HCT116 (cell line): ENCODE data around the gene PCDHGA1. TPM values are rescaled to one million over a fixed set of nuclear protein-coding genes. Genes with fewer than 3 reads are reported as not detected.

Source experiments
- ATAC-seq: fragments of 200-7000 bp; cut with Tn5 transposase; 2 replicates; pipeline ENCODE4 v1.9.1; 2020; ENCODE audit warnings: mild to moderate bottlenecking, moderate library complexity
- BruUV-seq: library from RNA; stranded (reverse); fragments of 400-500 nt; replicated peaks from 2 replicates; lab custom pipeline; 2021; lab: Mats Ljungman, UMichigan
- CTCF ChIA-PET: fragments of 300-600 bp; sonication (Branson Sonifier 250); formaldehyde crosslinking; loops from one replicate; lab custom pipeline; 2021; ENCODE audit warnings: antibody characterized with exemption; lab: Charles Lee
- POLR2A ChIA-PET: fragments of 300-600, 350-600 bp; sonication (Branson Sonifier 250); formaldehyde crosslinking; loops from one replicate; lab custom pipeline; 2021; ENCODE audit warnings: antibody characterized with exemption; lab: Charles Lee
- RAD21 ChIA-PET, 2 experiments: fragments of 300-600 bp; sonication (Branson Sonifier 250); formaldehyde crosslinking; loops; one replicate each; lab custom pipeline; 2023; ENCODE audit warnings: low total read pairs in 2 of 2; ENCODE audit not compliant: uncharacterized antibody in 2 of 2, unreplicated experiment in 2 of 2, low non-redundant PET in 1 of 2; lab: Charles Lee
- DNase-seq: peaks from one replicate; pipeline ENCODE4 v3.0.0-alpha.2; 2010; ENCODE audit warnings: low read depth, low spot score
- H2AFZ ChIP-seq: fragments of 200-600 bp; shearing (Covaris generic), sonication (generic); 2 replicates; pipeline ENCODE4 v1.6.1; 2017; ENCODE audit warnings: low read depth, mixed run types, mixed read lengths, antibody characterized with exemption, low read length; ENCODE audit not compliant: poor library complexity, severe bottlenecking
- H3K27ac ChIP-seq: 2 replicates; pipeline ENCODE4 v1.5.1; 2012; ENCODE audit warnings: low read depth, low read length
- H3K27me3 ChIP-seq: fragments of 200-600 bp; sonication (generic); 2 replicates; pipeline ENCODE4 v1.6.1; 2016; ENCODE audit warnings: mixed run types, low read length, mixed read lengths; ENCODE audit not compliant: insufficient read depth
- H3K36me3 ChIP-seq, 2 experiments: fragments of 200-500 bp in 1 of 2; fragments of 200-600 bp in 1 of 2; sonication (Bioruptor generic) in 1 of 2; sonication (generic) in 1 of 2; 2 replicates each; pipeline versions ENCODE4 v1.5.1 to v1.6.1; 2014 to 2016; ENCODE audit warnings: low read length in 2 of 2, inconsistent platforms in 1 of 2, mixed read lengths in 1 of 2, mixed run types in 1 of 2; ENCODE audit not compliant: insufficient read depth in 2 of 2, control insufficient read depth in 1 of 2
- H3K4me1 ChIP-seq, 2 experiments: fragments of 200-600 bp in 1 of 2; sonication (generic) in 1 of 2; 2 replicates each; pipeline versions ENCODE4 v1.5.1 to v1.6.1; 2012 to 2017; ENCODE audit warnings: low read length in 2 of 2, inconsistent platforms in 1 of 2, mild to moderate bottlenecking in 1 of 2, mixed read lengths in 1 of 2, mixed run types in 1 of 2, moderate library complexity in 1 of 2; ENCODE audit not compliant: insufficient read depth in 2 of 2, control insufficient read depth in 1 of 2
- H3K4me2 ChIP-seq: fragments of 200-600 bp; sonication (generic); 2 replicates; pipeline ENCODE4 v1.6.1; 2017; ENCODE audit warnings: mixed run types, low read length, mixed read lengths
- H3K4me3 ChIP-seq, 2 experiments: fragments of 200-600 bp in 1 of 2; sonication (generic) in 1 of 2; replicated peaks in 1 of 2; 2 replicates each; pipeline ENCODE4 v1.5.1; 2011 to 2016; ENCODE audit warnings: low read length in 2 of 2, control low read depth in 1 of 2, low read depth in 1 of 2, mild to moderate bottlenecking in 1 of 2, mixed read lengths in 1 of 2, mixed run types in 1 of 2
- H3K79me2 ChIP-seq: fragments of 200-600 bp; sonication (generic); 2 replicates; pipeline ENCODE4 v1.6.1; 2017; ENCODE audit warnings: mild to moderate bottlenecking, mixed run types, low read length, moderate library complexity, mixed read lengths; ENCODE audit not compliant: insufficient read depth
- H3K9ac ChIP-seq: fragments of 200-600 bp; sonication (generic); 2 replicates; pipeline ENCODE4 v1.6.1; 2016; ENCODE audit warnings: low read length, mixed read lengths
- H3K9me2 ChIP-seq: fragments of 200-600 bp; sonication (generic), shearing (Covaris generic); 2 replicates; pipeline ENCODE4 v1.6.1; 2017; ENCODE audit warnings: mixed run types, mild to moderate bottlenecking, moderate library complexity; ENCODE audit not compliant: insufficient read depth
- H3K9me3 ChIP-seq, 2 experiments: fragments of 200-500 bp in 1 of 2; fragments of 200-600 bp in 1 of 2; sonication (Bioruptor generic) in 1 of 2; sonication (generic) in 1 of 2; 2 replicates each; pipeline ENCODE4 v1.6.1; 2014 to 2017; ENCODE audit warnings: low read length in 2 of 2, mixed read lengths in 2 of 2, inconsistent platforms in 1 of 2, low read depth in 1 of 2, mild to moderate bottlenecking in 1 of 2, mixed run types in 1 of 2, moderate library complexity in 1 of 2; ENCODE audit not compliant: control insufficient read depth in 1 of 2, insufficient read depth in 1 of 2
- H4K20me1 ChIP-seq: fragments of 200-600 bp; sonication (generic), shearing (Covaris generic); 2 replicates; pipeline ENCODE4 v1.6.1; 2017; ENCODE audit warnings: mixed run types, mild to moderate bottlenecking, moderate library complexity; ENCODE audit not compliant: insufficient read depth
- CBX3 ChIP-seq: IDR thresholded peaks from 2 replicates; pipeline ENCODE4 v1.6.1; 2012; ENCODE audit warnings: low read depth
- CEBPB ChIP-seq: IDR thresholded peaks from 2 replicates; pipeline ENCODE4 v1.6.1; 2012; ENCODE audit warnings: low read depth
- FOSL1 ChIP-seq: IDR thresholded peaks from 2 replicates; pipeline ENCODE4 v1.6.1; 2012; ENCODE audit warnings: low read depth
- JUND ChIP-seq: IDR thresholded peaks from 2 replicates; pipeline ENCODE4 v1.6.1; 2012
- POLR2A ChIP-seq: IDR thresholded peaks from 2 replicates; pipeline ENCODE4 v1.7.0; 2011; ENCODE audit warnings: borderline replicate concordance; ENCODE audit not compliant: insufficient read depth, insufficient read length; ENCODE audit errors: extremely low read depth
- POLR2AphosphoS5 ChIP-seq: IDR thresholded peaks from 2 replicates; pipeline ENCODE4 v1.6.1; 2011; ENCODE audit warnings: mild to moderate bottlenecking, low read depth, low read length, moderate library complexity
- RAD21 ChIP-seq: IDR thresholded peaks from 2 replicates; pipeline ENCODE4 v1.6.1; 2012; ENCODE audit warnings: low read depth, mild to moderate bottlenecking
- REST ChIP-seq: IDR thresholded peaks from 2 replicates; pipeline ENCODE4 v1.6.1; 2012; ENCODE audit warnings: low read depth
- YY1 ChIP-seq: IDR thresholded peaks from 2 replicates; pipeline ENCODE4 v1.6.1; 2011; ENCODE audit warnings: low read length, low read depth, moderate library complexity, mild to moderate bottlenecking; ENCODE audit not compliant: insufficient replicate concordance; ENCODE audit errors: extremely low read depth
- ZBTB33 ChIP-seq: IDR thresholded peaks from 2 replicates; pipeline ENCODE4 v1.6.1; 2011; ENCODE audit warnings: mild to moderate bottlenecking, low read length, moderate library complexity; ENCODE audit not compliant: insufficient replicate concordance; ENCODE audit errors: extremely low read depth
- intact Hi-C: fragments of 100-400 bp; cut with micrococcal nuclease; formaldehyde crosslinking; loops from 2 replicates; pipeline ENCODE4 v1.10.0; 2022
- total RNA-seq: library from RNA; stranded (reverse); gene quantifications from one replicate; pipeline ENCODE4 v1.2.1, GENCODE V29; 2021; ENCODE audit not compliant: unreplicated experiment

PCDHGA1 gene
- total RNA-seq, 1 experiment from 2014 or later, result 0.05 TPM

- no peak for DNase-seq
- no peak overlapping the region for H3K9ac ChIP-seq
- intact Hi-C loops, result no loop called here
- H3K36me3 ChIP-seq, result no peaks in the 10 kb centered on the region
- no peaks in the 10 kb centered on the region for H3K9me3 ChIP-seq
- TF ChIP-seq JUND, result no peak
- no peak for ATAC-seq
- POLR2A ChIA-PET, result interaction anchor here (1.1 kb wide), 1 partner anchor 15 kb away, joined by 3 read pairs; no protein-coding TSS in a partner anchor
- BruUV-seq, result no TSS peak
- RAD21 ChIA-PET, result no interaction called here
- CTCF ChIA-PET, result interaction anchor here (1.5 to 1.7 kb wide), 2 partner anchors 14 to 57 kb away, joined by 4 read pairs; no protein-coding TSS in a partner anchor
- H4K20me1 ChIP-seq, result no peaks in the 10 kb centered on the region
- H3K27me3 ChIP-seq, result no peaks in the 10 kb centered on the region
- H3K79me2 ChIP-seq, result no peaks in the 10 kb centered on the region
- no peak overlapping the region for H3K4me2 ChIP-seq
- H3K4me1 ChIP-seq, result no peaks in the 10 kb centered on the region
- H3K4me3 ChIP-seq, result no peak overlapping the region
- H3K27ac ChIP-seq, result no peak overlapping the region
- no peaks in the 10 kb centered on the region for H3K9me2 ChIP-seq
- H2AFZ ChIP-seq, result no peak overlapping the region
Observed at GRCh38 chr5:141506381-141507155, 176.3 kb downstream of the PCDHGA1 start.

- ATAC-seq (no peak), DNase-seq (no peak)
- POLR2A ChIA-PET, result interaction anchor here (1.1 kb wide), 1 partner anchor 14 kb away, joined by 3 read pairs; no protein-coding TSS in a partner anchor
- intact Hi-C loops, result no loop called here
- no peaks in the 10 kb centered on the region for H3K36me3 ChIP-seq
- H3K4me2 ChIP-seq, result no peak overlapping the region
- no peaks in the 10 kb centered on the region for H3K27me3 ChIP-seq
- H3K9me3 ChIP-seq, result no peaks in the 10 kb centered on the region
- H2AFZ ChIP-seq, result no peak overlapping the region
- no peaks in the 10 kb centered on the region for H3K79me2 ChIP-seq
- no peak overlapping the region for H3K27ac ChIP-seq
- H3K4me3 ChIP-seq, result no peak overlapping the region
- H3K4me1 ChIP-seq, result no peaks in the 10 kb centered on the region
- H4K20me1 ChIP-seq, result no peaks in the 10 kb centered on the region
- H3K9me2 ChIP-seq, result no peaks in the 10 kb centered on the region
- RAD21 ChIA-PET, result no interaction called here
- BruUV-seq, result no TSS peak
- CTCF ChIA-PET, result interaction anchor here (1.5 to 1.7 kb wide), 2 partner anchors 13 to 56 kb away, joined by 4 read pairs; no protein-coding TSS in a partner anchor
- TF ChIP-seq CBX3, result no peak
- no peak for TF ChIP-seq POLR2AphosphoS5
- TF ChIP-seq RAD21, result no peak
- no peak for TF ChIP-seq CEBPB
- TF ChIP-seq ZBTB33, result no peak
- no peak for TF ChIP-seq REST
- no peak for TF ChIP-seq FOSL1
- no peak for TF ChIP-seq POLR2A
- TF ChIP-seq YY1, result no peak
- H3K9ac ChIP-seq, result no peak overlapping the region
Observed at GRCh38 chr5:141507387-141508091, 177.2 kb downstream of the PCDHGA1 start.
